ENCODE results near the gene AGTPBP1.

Gene AGTPBP1

GRCh38 chr9:85528607-85529006 is 213.1 kb downstream of the AGTPBP1 start:
- DNase-seq: no peak
- Histone ChIP-seq H3F3A (ENCODE audit: insufficient read depth, low read length) (no peaks in the 10 kb centered on the region), H3K36me3 (replicated peaks; ENCODE audit: insufficient read depth, low read length) (no peaks in the 10 kb centered on the region), H2AFZ (ENCODE audit: low read length) (no peak overlapping the region), H3K4me3 (ENCODE audit: low read length) (no peak overlapping the region), H3K27me3 (replicated peaks; ENCODE audit: insufficient read depth, low read length) (no peaks in the 10 kb centered on the region), H3K79me2 (ENCODE audit: low read length) (no peaks in the 10 kb centered on the region), H3K9ac (ENCODE audit: low read length) (no peak overlapping the region), H3K9me2 (replicated peaks; ENCODE audit: insufficient read depth, low read length) (no peaks in the 10 kb centered on the region), H3K4me2 (ENCODE audit: low read depth, low read length) (no peak overlapping the region), H3K27ac (ENCODE audit: low read length) (no peak overlapping the region), H4K20me1 (ENCODE audit: insufficient read depth, low read length) (no peaks in the 10 kb centered on the region), H3K9me3 (replicated peaks; ENCODE audit: insufficient read depth, low read length) (no peaks in the 10 kb centered on the region), H3K4me1 (ENCODE audit: low read length) (no peaks in the 10 kb centered on the region)
- TF ChIP-seq EZH2phosphoT487 (IDR thresholded peaks at IDR 0.05; ENCODE audit: low read length): no peak
- no peak for TF ChIP-seq CTCF (IDR thresholded peaks at IDR 0.05; ENCODE audit: low read length)
- no peak for TF ChIP-seq EZH2 (optimal IDR thresholded peaks at IDR 0.05; ENCODE audit: low read depth, low read length)

- H3K27ac ChIP-seq (ENCODE audit: low read length): no peak overlapping the region
- H3F3A ChIP-seq (ENCODE audit: insufficient read depth, low read length): no peaks in the 10 kb centered on the region
- no peaks in the 10 kb centered on the region for H3K36me3 ChIP-seq (replicated peaks; ENCODE audit: insufficient read depth, low read length)
- H3K9ac ChIP-seq (ENCODE audit: low read length): no peak overlapping the region
- H4K20me1 ChIP-seq (ENCODE audit: insufficient read depth, low read length): no peaks in the 10 kb centered on the region
- no peak overlapping the region for H3K4me3 ChIP-seq (ENCODE audit: low read length)
- no peak for TF ChIP-seq EZH2 (optimal IDR thresholded peaks at IDR 0.05; ENCODE audit: low read depth, low read length)
- no peak for TF ChIP-seq CTCF (IDR thresholded peaks at IDR 0.05; ENCODE audit: low read length)
- TF ChIP-seq EZH2phosphoT487 (IDR thresholded peaks at IDR 0.05; ENCODE audit: low read length): no peak
- DNase-seq: no peak
- no peaks in the 10 kb centered on the region for H3K4me1 ChIP-seq (ENCODE audit: low read length)
- no peaks in the 10 kb centered on the region for H3K9me2 ChIP-seq (replicated peaks; ENCODE audit: insufficient read depth, low read length)
- H2AFZ ChIP-seq (ENCODE audit: low read length): no peak overlapping the region
- H3K79me2 ChIP-seq (ENCODE audit: low read length): no peaks in the 10 kb centered on the region
- H3K27me3 ChIP-seq (replicated peaks; ENCODE audit: insufficient read depth, low read length): no peaks in the 10 kb centered on the region
- no peak overlapping the region for H3K4me2 ChIP-seq (ENCODE audit: low read depth, low read length)
- no peaks in the 10 kb centered on the region for H3K9me3 ChIP-seq (replicated peaks; ENCODE audit: insufficient read depth, low read length)
These were observed 213.6 kb downstream of the AGTPBP1 start for GRCh38 chr9:85528142-85528541.

- H3K9me3 ChIP-seq (replicated peaks; ENCODE audit: insufficient read depth, low read length): no peaks in the 10 kb centered on the region
- H3K4me1 ChIP-seq (ENCODE audit: low read length): no peaks in the 10 kb centered on the region
- no peak for DNase-seq
- no peak overlapping the region for H3K4me3 ChIP-seq (ENCODE audit: low read length)
- no peak overlapping the region for H3K9ac ChIP-seq (ENCODE audit: low read length)
- no peaks in the 10 kb centered on the region for H3F3A ChIP-seq (ENCODE audit: insufficient read depth, low read length)
- TF ChIP-seq EZH2phosphoT487 (IDR thresholded peaks at IDR 0.05; ENCODE audit: low read length): no peak
- no peak for TF ChIP-seq CTCF (IDR thresholded peaks at IDR 0.05; ENCODE audit: low read length)
- TF ChIP-seq EZH2 (optimal IDR thresholded peaks at IDR 0.05; ENCODE audit: low read depth, low read length): no peak
- no peaks in the 10 kb centered on the region for H3K9me2 ChIP-seq (replicated peaks; ENCODE audit: insufficient read depth, low read length)
- no peaks in the 10 kb centered on the region for H3K79me2 ChIP-seq (ENCODE audit: low read length)
- no peak overlapping the region for H3K4me2 ChIP-seq (ENCODE audit: low read depth, low read length)
- H3K36me3 ChIP-seq (replicated peaks; ENCODE audit: insufficient read depth, low read length): no peaks in the 10 kb centered on the region
- H3K27me3 ChIP-seq (replicated peaks; ENCODE audit: insufficient read depth, low read length): no peaks in the 10 kb centered on the region
- H2AFZ ChIP-seq (ENCODE audit: low read length): no peak overlapping the region
- H4K20me1 ChIP-seq (ENCODE audit: insufficient read depth, low read length): no peaks in the 10 kb centered on the region
- no peak overlapping the region for H3K27ac ChIP-seq (ENCODE audit: low read length)
These were observed 214.3 kb downstream of the AGTPBP1 start for GRCh38 chr9:85527331-85528020.

All from MM.1S (cell line).